Tibial artery (tissue), 4 donors: ENCODE results near the gene GRIK3.

Experiments used
- DNase-seq, 2 donors: peaks; one replicate each; pipeline ENCODE4 v3.0.0-alpha.2; 2019
- H3K27ac ChIP-seq, 2 donors: fragments of 200-600 bp; sonication (generic) in 1 of 2; 1 replicate in 1 of 2; 2 replicates in 1 of 2; pipeline ENCODE4 v1.5.1; 2018 to 2019; ENCODE audit warnings: mild to moderate bottlenecking in 1 of 2
- H3K27me3 ChIP-seq, 2 donors: fragments of 200-600 bp; sonication (generic) in 1 of 2; one replicate each; pipeline versions ENCODE4 v1.5.1 to v1.6.0; 2016 to 2019
- H3K36me3 ChIP-seq, 3 donors: fragments of 200-600 bp; sonication (generic) in 2 of 3; one replicate each; pipeline ENCODE4 v1.5.1; 2016 to 2019; ENCODE audit warnings: mild to moderate bottlenecking in 2 of 3
- H3K4me1 ChIP-seq, 4 donors: fragments of 200-600 bp; sonication (generic) in 2 of 4; 1 replicate in 3 of 4; 2 replicates in 1 of 4; pipeline ENCODE4 v1.5.1; 2016 to 2019
- H3K4me3 ChIP-seq, 2 donors: fragments of 200-600 bp; sonication (generic) in 1 of 2; 1 replicate in 1 of 2; 2 replicates in 1 of 2; pipeline ENCODE4 v1.5.1; 2018 to 2019; ENCODE audit warnings: mild to moderate bottlenecking in 2 of 2
- H3K9me3 ChIP-seq, 3 donors: fragments of 200-600 bp; sonication (generic) in 1 of 3; one replicate each; pipeline ENCODE4 v1.5.1; 2016 to 2019
- CTCF ChIP-seq, 2 experiments: fragments of 200-600 bp in 1 of 2; fragments of 450-650 bp in 1 of 2; IDR thresholded peaks; one replicate each; pipeline ENCODE4 v1.5.1; 2017 to 2019; ENCODE audit warnings: antibody characterized with exemption in 2 of 2, mild to moderate bottlenecking in 1 of 2, moderate library complexity in 1 of 2
- intact Hi-C: fragments of 100-400 bp; cut with DNase I; formaldehyde crosslinking; loops from one replicate; pipeline ENCODE4 v1.15.0; 2023; ENCODE audit warnings: low total_unique reads

The GRIK3 gene

GRCh38 chr1:36865602-36865900 lies 168.8 kb downstream of the GRIK3 start:
- Histone ChIP-seq H3K27ac (no peak overlapping the region), H3K27me3 (peaks cover 0 to 10% of the 10 kb centered on the region in 2 donors), H3K36me3 (no peaks in the 10 kb centered on the region), H3K9me3 (no peaks in the 10 kb centered on the region), H3K4me3 (no peak overlapping the region), H3K4me1 (no peaks in the 10 kb centered on the region)
- intact Hi-C loops, result no loop called here
- no peak for TF ChIP-seq CTCF (IDR thresholded peaks at IDR 0.05)
- DNase-seq, result no peak

GRCh38 chr1:36864823-36865601 lies 169.3 kb downstream of the GRIK3 start:
- intact Hi-C loops, result no loop called here
- no peak for DNase-seq

GRCh38 chr1:36864182-36864822 lies 170.0 kb downstream of the GRIK3 start:
- DNase-seq, result no peak

More at GRCh38 chr1:36864823-36865601, 169.3 kb downstream of the GRIK3 start:
- no peak for TF ChIP-seq CTCF (IDR thresholded peaks at IDR 0.05)
- peaks cover 0 to 16% of the 10 kb centered on the region in 2 donors for H3K27me3 ChIP-seq
- no peaks in the 10 kb centered on the region for H3K9me3 ChIP-seq
- no peak overlapping the region for H3K4me3 ChIP-seq
- H3K27ac ChIP-seq, result no peak overlapping the region
- H3K36me3 ChIP-seq, result no peaks in the 10 kb centered on the region
- no peaks in the 10 kb centered on the region for H3K4me1 ChIP-seq

GRCh38 chr1:36863500-36863899 lies 170.8 kb downstream of the GRIK3 start:
- Histone ChIP-seq H3K36me3 (no peaks in the 10 kb centered on the region), H3K4me3 (no peak overlapping the region), H3K27ac (no peak overlapping the region), H3K27me3 (peaks cover 0 to 28% of the 10 kb centered on the region in 2 donors), H3K4me1 (no peaks in the 10 kb centered on the region), H3K9me3 (no peaks in the 10 kb centered on the region)
- intact Hi-C loops, result no loop called here
- no peak for TF ChIP-seq CTCF (IDR thresholded peaks at IDR 0.05)
- DNase-seq, result no peak

More at GRCh38 chr1:36864182-36864822, 170.0 kb downstream of the GRIK3 start:
- no peaks in the 10 kb centered on the region for H3K9me3 ChIP-seq
- no peak overlapping the region for H3K4me3 ChIP-seq
- peaks cover 0 to 20% of the 10 kb centered on the region in 2 donors for H3K27me3 ChIP-seq
- H3K4me1 ChIP-seq, result no peaks in the 10 kb centered on the region
- intact Hi-C loops, result no loop called here
- H3K36me3 ChIP-seq, result no peaks in the 10 kb centered on the region
- H3K27ac ChIP-seq, result no peak overlapping the region
- TF ChIP-seq CTCF (IDR thresholded peaks at IDR 0.05), result no peak

- intact Hi-C loops, result no loop called here
- no peak for TF ChIP-seq CTCF (IDR thresholded peaks at IDR 0.05)
Measured at GRCh38 chr1:36863061-36863460, 171.3 kb downstream of the GRIK3 start.

More at GRCh38 chr1:36863061-36863460, 171.3 kb downstream of the GRIK3 start:
- H3K4me3 ChIP-seq, result no peak overlapping the region
- no peaks in the 10 kb centered on the region for H3K4me1 ChIP-seq
- no peak for DNase-seq
- no peaks in the 10 kb centered on the region for H3K36me3 ChIP-seq
- peaks cover 0 to 32% of the 10 kb centered on the region in 2 donors for H3K27me3 ChIP-seq
- no peak overlapping the region for H3K27ac ChIP-seq
- H3K9me3 ChIP-seq, result no peaks in the 10 kb centered on the region
